CMK (cell line): Measurements from ENCODE around the gene TRIM54.

Experiments
- DNase-seq: peaks from one replicate; pipeline ENCODE4 v3.0.0-alpha.2; 2010; ENCODE audit warnings: low read depth

Gene TRIM54

DNA sequence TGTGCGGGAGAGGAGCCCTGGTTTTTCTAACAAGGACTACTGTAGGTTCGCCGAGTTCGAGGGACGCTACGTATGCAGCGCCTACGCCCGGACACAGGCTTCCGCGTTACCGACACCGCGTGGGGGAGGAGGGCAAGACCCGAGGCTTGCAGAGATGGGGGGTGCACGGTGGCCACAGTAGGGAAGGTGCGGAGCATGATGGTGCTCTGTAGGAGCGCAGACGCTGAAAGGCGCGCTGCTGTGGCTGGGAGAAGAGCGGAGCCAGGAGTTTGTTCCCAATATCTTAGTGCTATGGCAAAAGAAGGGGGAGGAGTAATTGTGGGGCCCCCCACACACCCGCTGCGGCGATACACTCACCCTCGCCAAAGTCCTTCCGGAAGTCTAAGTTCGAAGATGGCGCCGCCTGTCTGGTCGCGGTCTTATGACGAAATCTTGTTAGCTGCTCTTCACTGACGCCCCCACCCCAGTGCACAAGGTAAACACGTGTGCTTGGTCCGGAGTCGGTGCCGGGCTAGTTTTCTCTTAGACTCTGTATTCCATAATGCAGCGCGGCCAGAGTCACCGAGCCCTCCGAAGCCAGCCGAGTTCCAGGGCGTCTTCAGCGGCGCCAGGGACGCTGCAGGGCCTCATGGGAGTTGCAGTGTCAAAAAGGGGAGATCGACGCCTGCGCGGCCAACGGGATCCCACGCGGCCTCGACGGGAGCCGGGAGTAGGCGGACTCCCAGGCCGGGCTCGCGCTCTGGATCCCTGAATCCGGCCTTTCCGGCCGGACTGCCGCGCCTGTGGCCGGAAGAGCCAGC is 74.4 kb downstream of the TRIM54 start, which contains the start of gene GTF3C2:
Gene GTF3C2 (minus strand): TSS at position 383 of the 800 bp plus-strand sequence. CDS start 13,210 bp downstream, outside the sequence.
- peak; percentile 98 for DNase-seq
